Hematopoietic multipotent progenitor cell treated with erythropoietin and hydrocortisone succinate and interleukin-3 and kit ligand, for 4 days (in vitro differentiated cells): ENCODE results near the gene TNNT2.

Experiments used
- DNase-seq: peaks from one replicate; pipeline ENCODE4 v3.0.0-alpha.2; 2015

Gene TNNT2

DNA sequence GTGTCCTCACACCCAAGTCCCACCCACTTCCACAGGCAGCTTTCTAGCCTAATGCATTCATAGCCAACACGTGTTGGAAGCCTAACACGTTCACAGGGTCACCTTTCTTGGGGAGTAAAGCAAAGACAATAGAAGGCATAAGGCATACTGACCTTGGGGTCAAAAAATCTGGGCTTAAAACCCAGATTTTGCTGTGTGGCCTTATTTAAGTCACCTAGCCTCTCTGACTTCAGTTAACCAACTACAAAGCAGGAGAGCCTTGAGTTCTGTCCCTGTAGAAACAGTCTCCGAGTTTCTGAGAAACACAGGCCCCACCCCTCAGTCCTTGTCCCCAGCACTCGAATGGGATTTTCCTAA is 1.4 kb downstream of the TNNT2 start:
- DNase-seq, result no peak

DNA sequence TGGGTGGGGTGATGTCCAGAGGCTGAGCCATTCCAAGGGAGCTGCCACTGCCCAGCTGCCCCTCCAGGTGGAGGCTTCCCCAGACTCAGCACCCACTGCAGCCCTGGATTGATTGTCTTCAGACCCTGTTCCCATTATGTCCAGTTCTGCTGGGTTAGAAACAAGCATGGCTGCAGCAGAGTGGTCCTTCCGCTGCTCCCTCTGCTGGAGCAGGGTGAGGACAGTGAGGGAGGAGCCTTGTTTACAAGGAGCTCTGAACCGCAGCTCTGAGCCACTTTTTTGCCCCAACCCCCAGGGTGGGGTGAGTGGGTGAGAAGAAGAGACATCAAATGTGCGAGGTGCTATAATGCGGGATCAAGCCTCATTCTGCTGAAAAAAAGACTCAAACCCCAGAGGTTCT is 2.3 kb downstream of the TNNT2 start:
- peak; percentile 15 for DNase-seq

- no peak for DNase-seq
These were observed 3.1 kb downstream of the TNNT2 start for GRCh38 chr1:201374364-201374763.

GRCh38 chr1:201371792-201372191 is 5.7 kb downstream of the TNNT2 start:
- DNase-seq, result no peak

GRCh38 chr1:201371276-201371675 is 6.2 kb downstream of the TNNT2 start:
- no peak for DNase-seq

DNA sequence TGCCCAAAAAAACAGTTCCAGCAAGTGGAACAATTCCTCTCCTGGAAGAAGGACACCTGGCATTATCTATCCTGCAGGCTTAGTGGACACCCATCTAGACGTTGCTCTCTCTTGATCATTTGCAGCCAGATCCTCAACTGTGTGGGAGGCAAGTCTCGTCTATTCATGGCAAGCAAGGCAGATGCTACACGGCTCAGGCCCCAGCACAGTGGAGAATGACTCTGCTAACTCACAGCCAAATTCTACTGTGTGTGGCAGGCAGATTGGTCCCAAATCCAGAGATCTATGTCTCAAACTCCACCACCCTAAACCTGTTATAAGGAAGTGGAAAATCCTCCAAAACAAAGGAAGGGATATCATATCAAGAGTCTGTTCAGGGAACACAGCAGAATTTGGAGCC is 7.0 kb downstream of the TNNT2 start:
- DNase-seq, result no peak

DNA sequence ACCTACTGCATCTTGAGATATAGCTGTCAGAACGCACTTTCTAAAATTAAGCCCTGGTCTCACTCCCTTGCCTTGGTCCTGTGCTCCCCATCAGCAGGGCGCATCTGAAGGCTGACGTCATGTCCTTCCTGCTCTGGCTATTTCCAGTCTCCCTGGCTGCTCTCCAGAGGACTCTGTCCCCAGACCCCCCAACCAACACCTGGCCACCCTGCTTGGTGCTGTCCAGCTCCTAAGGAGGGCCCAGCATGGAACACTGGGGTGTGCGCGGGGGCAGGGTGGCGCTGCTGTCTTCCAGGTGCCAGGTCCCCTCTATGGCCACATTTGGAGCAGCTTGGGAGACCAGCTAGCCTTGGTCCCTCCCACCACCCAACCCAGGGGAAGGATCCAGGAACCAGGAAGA is 8.3 kb downstream of the TNNT2 start:
- DNase-seq, result no peak

DNA sequence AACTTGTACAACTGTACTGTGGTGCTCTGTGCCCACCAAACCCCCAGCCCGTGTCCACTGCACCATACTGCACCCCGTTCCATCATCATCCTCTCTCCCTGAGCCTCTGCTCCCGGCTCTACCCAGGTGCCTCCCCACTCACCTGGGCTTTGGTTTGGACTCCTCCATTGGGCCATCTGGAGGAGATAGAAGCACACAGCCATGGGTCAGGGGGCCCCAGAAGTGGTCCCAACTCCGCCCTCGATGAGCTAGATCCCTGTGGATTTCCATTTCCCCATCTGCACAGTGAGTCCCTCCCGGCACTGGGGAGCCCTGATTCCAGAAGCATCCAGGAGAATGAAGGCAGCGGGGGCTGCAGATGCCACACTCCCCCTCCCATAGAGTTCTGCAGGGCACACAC is 10.8 kb downstream of the TNNT2 start:
- DNase-seq, result no peak

DNA sequence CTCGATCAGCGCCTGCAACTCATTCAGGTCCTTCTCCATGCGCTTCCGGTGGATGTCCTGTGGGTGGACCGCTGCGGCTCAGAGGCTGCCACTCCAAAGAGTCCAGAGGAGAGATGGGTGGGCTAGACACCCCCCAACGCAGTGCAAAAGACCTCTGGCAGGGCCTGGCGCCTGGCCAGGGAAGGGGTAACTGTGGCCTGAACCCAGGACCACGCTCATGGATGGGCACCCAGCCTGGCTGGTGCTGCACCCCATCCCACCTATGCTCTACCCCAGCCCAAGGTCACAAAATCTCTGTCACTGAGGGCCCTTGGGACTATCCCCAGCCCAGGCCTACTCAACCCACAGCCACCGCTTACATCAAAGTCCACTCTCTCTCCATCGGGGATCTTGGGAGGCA is 12.2 kb downstream of the TNNT2 start:
- no peak for DNase-seq

DNA sequence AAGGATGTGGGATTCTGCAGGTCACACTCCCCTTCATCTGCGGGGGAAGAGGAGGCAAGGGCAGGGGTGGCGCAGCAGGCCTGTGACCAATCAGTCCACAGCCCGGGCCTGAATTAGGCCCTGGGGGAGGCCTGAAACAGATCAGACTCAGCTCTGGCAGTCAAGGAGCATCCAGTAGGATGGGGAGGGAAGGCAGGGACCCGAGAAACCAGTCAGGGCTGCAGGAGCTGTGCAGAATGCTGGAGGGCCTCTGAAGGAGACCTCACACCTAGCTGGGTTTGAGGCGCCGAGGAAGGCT is 12.7 kb downstream of the TNNT2 start:
- no peak for DNase-seq

DNA sequence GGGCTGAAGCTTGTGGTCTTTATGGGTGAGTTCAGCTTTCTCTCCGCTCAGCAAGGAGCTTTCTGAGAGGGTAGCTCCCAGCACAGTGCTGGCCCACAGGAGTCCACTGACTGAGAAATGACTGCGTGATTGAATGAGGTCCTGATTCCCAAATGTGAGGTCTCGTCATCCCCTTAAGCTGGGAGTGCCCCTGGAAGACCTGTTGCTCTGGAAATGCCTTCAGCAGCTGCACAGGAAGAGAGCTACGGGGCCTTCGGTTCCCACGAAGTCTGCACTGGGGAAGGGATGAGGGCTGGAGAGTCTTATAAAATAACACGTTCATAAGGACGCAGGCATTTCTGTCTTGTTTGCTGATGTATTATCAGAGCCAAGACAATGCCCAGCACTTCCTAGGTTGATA is 14.0 kb downstream of the TNNT2 start:
- no peak for DNase-seq

- DNase-seq, result no peak
These were observed 14.6 kb downstream of the TNNT2 start for GRCh38 chr1:201362906-201363305.

- DNase-seq, result peak; percentile 67
These were observed 15.6 kb downstream of the TNNT2 start for GRCh38 chr1:201361652-201362504.

GRCh38 chr1:201360901-201361651 is 16.4 kb downstream of the TNNT2 start:
- no peak for DNase-seq

DNA sequence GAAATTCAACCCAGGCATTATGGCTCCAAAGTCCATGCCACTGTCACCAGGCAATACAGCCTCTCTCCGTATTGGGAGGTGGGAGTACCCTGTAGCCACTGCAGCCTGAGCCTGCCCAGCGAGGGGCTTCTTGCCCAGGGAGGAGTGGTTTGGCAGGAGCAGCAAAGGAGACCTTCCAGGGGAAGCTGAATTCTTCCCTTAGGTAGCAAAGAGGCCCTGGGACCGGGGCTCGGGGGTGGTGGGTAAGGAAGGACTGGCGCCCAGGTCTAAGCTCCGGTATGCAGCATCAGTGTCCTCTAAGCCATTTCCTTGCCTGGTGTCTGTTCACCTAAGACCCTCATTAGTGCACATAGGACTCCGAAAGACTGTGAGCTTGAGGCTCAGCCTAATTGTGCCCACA is 17.0 kb downstream of the TNNT2 start:
- no peak for DNase-seq

- no peak for DNase-seq
These were observed 17.6 kb downstream of the TNNT2 start for GRCh38 chr1:201359873-201360210.

DNA sequence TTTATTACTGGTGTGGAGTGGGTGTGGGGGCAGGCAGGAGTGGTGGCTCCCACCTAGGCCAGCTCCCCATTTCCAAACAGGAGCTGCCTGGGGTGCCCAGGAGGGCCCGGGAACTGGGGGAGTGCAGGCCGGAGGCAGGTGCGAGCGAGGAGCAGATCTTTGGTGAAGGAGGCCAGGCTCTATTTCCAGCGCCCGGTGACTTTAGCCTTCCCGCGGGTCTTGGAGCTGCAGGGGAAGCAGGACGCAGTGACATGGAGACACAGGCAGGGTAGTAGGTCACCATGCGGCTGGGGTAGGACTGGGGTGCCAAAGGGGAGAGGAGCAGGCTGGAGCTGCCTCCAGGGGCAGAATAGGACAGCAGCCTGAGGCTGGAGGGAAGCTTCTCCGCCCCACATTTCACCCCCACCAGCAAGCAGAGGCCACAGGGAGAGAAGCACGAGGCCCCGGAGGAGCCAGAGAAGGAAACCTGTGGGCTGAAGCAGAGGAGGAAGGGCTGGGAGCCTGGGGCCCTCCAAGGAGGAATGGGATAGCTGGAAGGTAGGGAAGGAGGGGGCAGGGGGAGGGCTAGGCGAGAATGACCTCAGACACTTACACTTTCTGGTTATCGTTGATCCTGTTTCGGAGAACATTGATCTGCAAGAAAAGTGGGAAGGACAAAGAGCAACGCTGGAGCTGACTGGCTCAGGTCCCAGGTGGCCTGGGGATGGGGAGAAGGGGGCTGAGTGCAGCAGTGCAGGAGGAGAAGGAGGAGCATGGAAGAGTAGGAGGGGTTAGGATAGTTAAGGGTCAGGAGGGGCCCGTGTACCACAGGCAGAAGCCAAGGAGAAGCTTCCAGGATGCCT is 18.2 kb downstream of the TNNT2 start:
- DNase-seq, result no peak

- DNase-seq, result no peak
These were observed 18.9 kb downstream of the TNNT2 start for GRCh38 chr1:201358596-201358995.

DNA sequence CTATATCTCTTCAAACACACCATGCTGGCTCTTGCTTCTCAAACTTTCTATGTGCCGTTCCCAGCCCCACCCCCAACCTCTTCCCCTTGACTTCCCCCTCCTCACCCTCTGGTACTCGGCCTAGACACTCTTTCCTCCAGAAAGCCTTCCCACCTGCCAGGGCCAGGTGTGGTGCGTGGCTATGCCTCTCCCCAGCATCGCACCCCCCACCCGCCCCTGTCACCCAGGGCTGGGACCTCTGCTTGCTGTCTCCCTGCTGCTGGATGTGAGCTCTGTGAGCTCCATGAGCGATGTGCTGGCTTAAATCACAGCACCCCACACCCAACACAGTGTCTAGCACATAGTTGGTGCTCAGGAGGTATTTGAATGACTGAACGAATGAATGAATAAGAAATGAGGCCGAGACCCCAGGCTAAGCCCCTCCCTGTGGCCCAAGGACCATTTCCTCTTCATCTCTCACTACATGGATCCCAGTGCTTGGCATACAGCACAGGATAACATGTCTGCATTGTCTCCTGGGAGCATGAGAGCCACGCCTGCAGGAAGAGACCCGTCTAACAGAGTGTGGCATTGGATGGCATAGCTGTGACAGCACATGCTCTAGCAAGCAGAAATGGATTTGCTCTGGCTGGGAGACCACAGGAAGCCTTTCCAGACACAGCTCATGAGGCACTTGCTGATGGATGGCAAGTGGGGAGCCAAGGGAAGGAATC is 19.7 kb downstream of the TNNT2 start:
- no peak for DNase-seq

DNA sequence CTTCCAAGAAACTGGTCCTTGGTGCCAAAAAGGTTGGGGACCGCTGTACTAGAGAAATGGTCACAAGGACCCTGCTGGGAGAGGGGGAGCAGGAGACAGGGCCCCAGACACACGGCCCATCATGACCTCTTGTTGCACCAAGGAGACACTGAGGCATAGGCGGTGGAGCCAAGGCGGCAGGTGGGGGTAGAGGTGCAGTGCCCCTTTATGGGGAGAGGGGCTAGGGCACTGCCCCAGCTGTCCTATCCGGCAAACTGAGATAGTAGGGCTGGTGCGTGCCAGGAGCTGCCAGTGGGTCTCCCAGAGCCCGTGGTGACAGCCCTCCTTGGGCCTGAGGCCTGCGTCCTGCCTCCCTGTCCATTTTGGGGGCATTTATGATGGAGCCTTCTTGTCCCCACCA is 20.3 kb downstream of the TNNT2 start:
- no peak for DNase-seq

GRCh38 chr1:201356701-201357100 is 20.8 kb downstream of the TNNT2 start:
- no peak for DNase-seq

GRCh38 chr1:201356236-201356635 is 21.2 kb downstream of the TNNT2 start:
- no peak for DNase-seq

- no peak for DNase-seq
These were observed 22.0 kb downstream of the TNNT2 start for GRCh38 chr1:201355471-201355870.
